ENCODE results near the gene ERI3.

Gene ERI3

GRCh38 chr1:44239331-44239960 is 115.6 kb downstream of the ERI3 start:
- Histone ChIP-seq H3K4me2 (ENCODE audit: insufficient read depth, low read length) (no peak overlapping the region), H3K27ac (ENCODE audit: low read length) (no peak overlapping the region)
- no peak for DNase-seq

GRCh38 chr1:44238660-44239059 is 116.4 kb downstream of the ERI3 start:
- Histone ChIP-seq H4K20me1 (ENCODE audit: insufficient read depth, low read length) (peaks cover 6% of the 10 kb centered on the region; the same call in 1 of the 2 replicates), H3K36me3 (ENCODE audit: insufficient read depth, low read length) (peaks cover 27% of the 10 kb centered on the region), H2AFZ (ENCODE audit: low read depth, low read length) (no peak overlapping the region), H3K4me3 (ENCODE audit: low read depth in 1 of 2, low read length in 2 of 2) (no peak overlapping the region), H3K27ac (ENCODE audit: low read length) (no peak overlapping the region), H3K4me2 (ENCODE audit: insufficient read depth, low read length) (no peak overlapping the region), H3K4me1 (ENCODE audit: insufficient read depth, low read length) (no peaks in the 10 kb centered on the region), H3K27me3 (ENCODE audit: insufficient read depth, low read length, poor library complexity) (no peaks in the 10 kb centered on the region), H3K9ac (ENCODE audit: low read depth, low read length) (no peak overlapping the region), H3K9me3 (ENCODE audit: insufficient read depth, low read length, severe bottlenecking) (no peaks in the 10 kb centered on the region), H3K79me2 (ENCODE audit: insufficient read depth, low read length) (no peaks in the 10 kb centered on the region)
- no peak for ATAC-seq (ENCODE audit: insufficient read depth, low read depth)
- TF ChIP-seq CTCF (IDR thresholded peaks at IDR 0.05; ENCODE audit: borderline replicate concordance, extremely low read depth, low read length, poor library complexity, severe bottlenecking) = no peak
- TF ChIP-seq EZH2 (IDR thresholded peaks at IDR 0.05; ENCODE audit: borderline replicate concordance, low read depth, low read length, severe bottlenecking) = no peak
- DNase-seq = no peak

More at GRCh38 chr1:44239331-44239960, 115.6 kb downstream of the ERI3 start:
- H3K9ac ChIP-seq (ENCODE audit: low read depth, low read length) = no peak overlapping the region
- no peaks in the 10 kb centered on the region for H3K4me1 ChIP-seq (ENCODE audit: insufficient read depth, low read length)
- H4K20me1 ChIP-seq (ENCODE audit: insufficient read depth, low read length) = peaks cover 6% of the 10 kb centered on the region; the same call in 1 of the 2 replicates
- H3K4me3 ChIP-seq (ENCODE audit: low read depth in 1 of 2, low read length in 2 of 2) = no peak overlapping the region
- no peaks in the 10 kb centered on the region for H3K27me3 ChIP-seq (ENCODE audit: insufficient read depth, low read length, poor library complexity)
- no peak for TF ChIP-seq CTCF (IDR thresholded peaks at IDR 0.05; ENCODE audit: borderline replicate concordance, extremely low read depth, low read length, poor library complexity, severe bottlenecking)
- no peak for TF ChIP-seq EZH2 (IDR thresholded peaks at IDR 0.05; ENCODE audit: borderline replicate concordance, low read depth, low read length, severe bottlenecking)
- no peak overlapping the region for H2AFZ ChIP-seq (ENCODE audit: low read depth, low read length)
- H3K9me3 ChIP-seq (ENCODE audit: insufficient read depth, low read length, severe bottlenecking) = no peaks in the 10 kb centered on the region
- no peak for ATAC-seq (ENCODE audit: insufficient read depth, low read depth)
- peaks cover 35% of the 10 kb centered on the region for H3K36me3 ChIP-seq (ENCODE audit: insufficient read depth, low read length)
- no peaks in the 10 kb centered on the region for H3K79me2 ChIP-seq (ENCODE audit: insufficient read depth, low read length)

- Histone ChIP-seq H3K27me3 (ENCODE audit: insufficient read depth, low read length, poor library complexity) (no peaks in the 10 kb centered on the region), H2AFZ (ENCODE audit: low read depth, low read length) (no peak overlapping the region), H3K27ac (ENCODE audit: low read length) (no peak overlapping the region), H3K4me2 (ENCODE audit: insufficient read depth, low read length) (no peak overlapping the region), H4K20me1 (ENCODE audit: insufficient read depth, low read length) (peaks cover 3% of the 10 kb centered on the region; the same call in 1 of the 2 replicates), H3K9me3 (ENCODE audit: insufficient read depth, low read length, severe bottlenecking) (no peaks in the 10 kb centered on the region), H3K9ac (ENCODE audit: low read depth, low read length) (no peak overlapping the region), H3K79me2 (ENCODE audit: insufficient read depth, low read length) (no peaks in the 10 kb centered on the region), H3K4me1 (ENCODE audit: insufficient read depth, low read length) (no peaks in the 10 kb centered on the region), H3K36me3 (ENCODE audit: insufficient read depth, low read length) (peaks cover 23% of the 10 kb centered on the region), H3K4me3 (ENCODE audit: low read depth in 1 of 2, low read length in 2 of 2) (no peak overlapping the region)
- no peak for ATAC-seq (ENCODE audit: insufficient read depth, low read depth)
- TF ChIP-seq CTCF (IDR thresholded peaks at IDR 0.05; ENCODE audit: borderline replicate concordance, extremely low read depth, low read length, poor library complexity, severe bottlenecking) = no peak
- TF ChIP-seq EZH2 (IDR thresholded peaks at IDR 0.05; ENCODE audit: borderline replicate concordance, low read depth, low read length, severe bottlenecking) = no peak
- DNase-seq = no peak
Measured at GRCh38 chr1:44237721-44238457, 117.2 kb downstream of the ERI3 start.

Measured in DND-41 (cell line).